HG02759 (cell line): Measurements from ENCODE around the gene NPIPB2.
"Not testable (repeated sequence)": the region's sequence is repeated elsewhere in the genome, so short reads cannot be mapped to it uniquely, and the experiment has no call there.

Experiments
- ATAC-seq: cut with Tn5 transposase; IDR thresholded peaks from one replicate; pipeline ENCODE4 v1.9.1; 2021; ENCODE audit warnings: mild to moderate bottlenecking, moderate library complexity; ENCODE audit not compliant: unreplicated experiment

The NPIPB2 gene

GRCh38 chr16:11941945-11942344 lies at the start of gene NPIPB2:
Gene NPIPB2, minus strand, starts transcription at chr16:11942045. Its CDS starts 0 bp downstream, at chr16:11942045.
- ATAC-seq: not testable (repeated sequence)

GRCh38 chr16:11990702-11991390 lies 49.0 kb upstream of the NPIPB2 start:
- ATAC-seq: peak; percentile 68

DNA sequence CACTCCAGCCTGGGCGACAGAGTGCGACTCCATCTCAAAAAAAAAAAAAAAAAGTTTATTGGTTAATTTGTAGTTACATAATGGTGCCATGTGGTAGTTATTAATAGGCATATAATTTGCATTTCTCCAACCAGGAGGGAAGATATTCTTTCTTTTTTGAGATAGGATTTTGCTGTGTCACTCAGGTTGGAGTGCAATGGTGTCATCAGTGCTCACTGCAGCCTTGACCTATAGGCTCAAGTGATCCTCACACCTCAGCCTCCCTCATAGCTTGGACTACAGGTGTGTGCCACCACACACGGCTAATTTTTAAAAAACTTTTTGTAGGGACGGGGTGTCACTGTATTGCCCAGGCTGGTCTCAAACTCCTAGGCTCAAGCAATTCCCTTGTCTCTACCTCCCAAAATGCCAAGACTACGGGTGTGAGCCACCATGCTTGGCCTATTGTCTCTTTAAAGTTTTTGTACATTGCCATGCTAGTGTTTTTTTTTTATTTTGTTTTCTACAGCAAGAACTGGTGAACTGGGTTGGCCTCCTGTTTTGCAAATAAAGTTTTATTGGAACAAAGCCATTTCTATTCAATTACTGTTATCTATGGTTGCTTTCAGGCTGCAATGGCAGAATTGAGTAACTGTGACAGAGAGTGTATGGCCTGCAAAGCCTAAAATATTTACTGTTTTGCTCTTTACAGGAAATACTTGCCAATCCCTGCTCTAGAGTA lies 46.6 kb upstream of the NPIPB2 start:
- ATAC-seq: no peak

- ATAC-seq: no peak
These were observed 44.7 kb upstream of the NPIPB2 start for GRCh38 chr16:11986521-11987057.

DNA sequence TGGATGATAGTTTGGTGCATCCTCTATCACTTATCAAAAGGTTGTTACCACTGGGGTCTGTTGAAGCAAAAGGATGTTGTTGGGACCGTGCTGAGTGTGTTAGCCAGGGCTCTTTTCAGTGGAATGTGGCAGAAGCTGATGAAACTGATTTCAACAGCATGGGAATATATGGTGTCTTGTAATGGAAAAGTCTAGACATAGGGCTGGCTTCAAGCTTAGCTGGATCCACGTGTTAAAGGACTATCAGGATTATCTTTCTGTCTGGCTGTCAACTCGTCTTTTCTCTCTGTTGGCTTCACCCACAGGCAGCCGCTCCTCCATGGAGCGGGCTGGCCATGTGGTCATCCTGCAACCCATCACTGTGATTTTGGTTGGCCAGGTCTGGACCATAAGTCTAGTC lies 43.4 kb upstream of the NPIPB2 start:
- no peak for ATAC-seq

DNA sequence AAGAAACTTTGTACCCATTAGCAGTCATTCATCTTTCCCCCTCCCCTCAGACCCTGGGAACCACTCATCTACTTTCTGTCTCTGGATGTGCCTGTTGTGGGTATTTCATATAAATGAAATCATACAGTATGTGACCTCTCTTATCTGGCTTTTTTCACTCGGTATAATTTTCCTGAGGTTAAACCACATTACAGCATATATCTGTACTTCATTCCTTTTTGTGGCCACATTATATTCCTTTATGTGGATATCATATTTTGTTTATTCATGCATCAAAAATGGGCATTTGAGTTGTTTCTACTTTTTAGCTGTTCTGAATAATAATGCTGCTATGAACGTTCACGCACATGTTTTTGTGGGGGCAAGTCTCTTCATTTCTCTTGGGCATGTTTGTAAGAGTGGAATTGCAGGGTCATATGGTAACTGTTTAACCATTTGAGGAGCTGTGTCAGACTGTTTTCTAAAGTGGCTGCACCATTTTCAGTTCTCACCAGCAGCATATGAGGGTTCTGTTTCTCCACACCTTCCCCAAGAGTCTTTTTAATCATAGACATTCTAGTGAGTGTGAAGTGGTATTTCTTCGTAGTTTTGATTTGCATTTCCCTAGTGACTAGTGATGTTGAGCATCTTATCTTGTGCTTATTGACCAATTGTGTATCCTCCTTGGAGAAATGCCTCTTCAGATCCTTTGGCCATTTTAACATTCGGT lies 38.4 kb upstream of the NPIPB2 start:
- no peak for ATAC-seq

- no peak for ATAC-seq
These were observed 37.3 kb upstream of the NPIPB2 start for GRCh38 chr16:11979013-11979672.

DNA sequence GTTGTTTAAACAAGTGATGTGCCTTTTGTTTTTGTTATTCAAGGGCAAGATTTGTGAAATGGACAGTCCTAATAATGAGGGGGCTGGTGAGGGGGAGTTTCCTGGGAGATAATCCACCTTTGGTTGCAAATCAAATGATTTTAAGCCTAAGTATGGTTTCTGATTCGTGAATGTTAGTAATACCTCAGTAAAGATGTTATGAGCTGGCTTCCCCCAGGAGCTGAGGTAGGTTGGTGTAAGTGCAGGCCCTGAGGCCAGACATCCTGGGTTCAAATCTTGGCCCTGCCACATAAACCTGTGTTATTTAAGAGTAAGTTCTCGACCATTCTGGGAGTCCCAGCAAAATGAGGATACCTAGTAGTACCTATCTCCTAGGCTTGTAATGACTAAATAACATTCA lies 36.2 kb upstream of the NPIPB2 start:
- no peak for ATAC-seq

GRCh38 chr16:11977376-11978041 lies 35.7 kb upstream of the NPIPB2 start:
- ATAC-seq: no peak

DNA sequence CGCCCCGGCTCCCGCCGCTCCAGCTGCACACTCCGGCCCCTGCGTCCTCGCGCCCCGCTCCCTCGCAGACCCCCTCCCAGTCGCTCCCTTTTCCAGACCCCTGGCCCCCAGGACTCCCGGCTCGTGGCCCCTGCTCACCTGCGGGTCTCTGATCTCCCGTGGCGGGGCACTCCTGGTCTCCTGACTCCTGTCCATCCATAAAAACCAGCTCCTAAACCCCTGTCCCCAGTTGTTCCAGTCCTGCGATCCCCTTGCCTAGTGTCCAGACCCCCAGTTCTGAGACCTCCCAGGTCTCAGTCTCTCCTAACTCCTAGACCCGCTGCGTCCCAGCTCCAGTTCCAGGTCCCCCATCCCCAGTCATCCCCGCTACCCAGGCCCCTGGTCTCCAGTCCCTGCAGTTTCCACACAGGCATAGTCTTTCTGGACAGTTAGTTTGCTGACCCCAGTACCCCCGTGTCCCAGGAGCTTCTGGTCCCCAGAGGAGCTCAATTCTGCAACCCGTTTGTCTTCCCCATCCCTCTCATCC lies 35.1 kb upstream of the NPIPB2 start:
- peak; percentile 9 for ATAC-seq

- no peak for ATAC-seq
These were observed 31.2 kb upstream of the NPIPB2 start for GRCh38 chr16:11973070-11973469.

DNA sequence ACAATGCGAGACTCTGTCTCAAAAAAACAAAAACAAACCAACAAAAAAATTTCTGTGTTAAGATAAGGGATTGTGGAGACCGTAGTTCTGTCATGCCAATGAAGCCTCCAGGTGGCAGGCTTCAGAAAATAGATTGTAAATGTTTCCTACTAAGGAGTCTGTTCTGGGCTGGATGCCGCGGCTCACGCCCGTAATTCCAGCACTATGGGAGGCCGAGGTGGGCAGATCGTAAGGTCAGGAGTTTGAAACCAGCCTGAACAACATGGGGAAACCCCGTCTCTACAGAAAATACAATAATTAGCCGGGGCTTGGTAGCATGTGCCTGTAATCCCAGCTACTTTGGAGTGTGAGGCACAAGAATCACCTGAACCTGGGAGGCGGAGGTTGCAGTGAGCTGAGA lies 30.3 kb upstream of the NPIPB2 start:
- ATAC-seq: no peak

DNA sequence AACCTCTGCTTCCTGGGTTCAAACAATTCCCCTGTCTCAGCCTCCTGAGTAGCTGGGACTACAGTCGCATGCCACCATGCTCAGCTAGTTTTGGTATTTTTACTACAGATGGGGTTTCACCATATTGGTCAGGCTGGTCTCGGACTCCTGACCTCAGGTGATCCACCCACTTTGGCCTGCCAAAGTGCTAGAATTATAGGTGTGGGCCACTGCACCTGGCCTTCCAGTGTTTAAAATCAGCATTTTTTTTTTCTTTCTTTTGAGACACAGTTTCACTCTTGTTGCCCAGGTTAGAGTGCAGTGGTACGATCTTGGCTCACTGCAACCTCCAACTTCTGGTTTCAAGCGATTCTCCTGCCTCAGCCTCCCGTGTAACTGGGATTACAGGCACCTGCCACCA lies 28.4 kb upstream of the NPIPB2 start:
- peak; percentile 41 for ATAC-seq

DNA sequence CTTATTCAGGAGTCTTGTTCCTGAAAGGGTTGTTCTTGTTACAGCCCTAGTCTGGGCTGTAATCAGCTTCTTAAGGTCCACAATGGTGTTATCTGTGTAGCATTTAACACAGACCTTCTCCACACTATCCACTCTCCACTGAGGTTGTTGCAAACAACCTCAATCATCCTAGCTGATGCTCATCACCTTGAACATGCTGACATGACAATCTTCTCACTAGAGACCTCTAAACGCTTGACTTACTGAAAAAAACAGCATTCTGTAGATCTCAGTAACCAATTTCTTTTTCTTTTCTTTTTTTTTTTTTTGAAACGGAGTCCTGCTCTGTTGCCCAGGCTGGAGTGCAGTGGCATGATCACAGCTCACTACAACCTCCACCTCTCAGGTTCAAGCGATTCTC lies 26.7 kb upstream of the NPIPB2 start:
- ATAC-seq: no peak

GRCh38 chr16:11967195-11967911 lies 25.5 kb upstream of the NPIPB2 start:
- no peak for ATAC-seq

GRCh38 chr16:11966173-11966572 lies 24.3 kb upstream of the NPIPB2 start:
- ATAC-seq: no peak

DNA sequence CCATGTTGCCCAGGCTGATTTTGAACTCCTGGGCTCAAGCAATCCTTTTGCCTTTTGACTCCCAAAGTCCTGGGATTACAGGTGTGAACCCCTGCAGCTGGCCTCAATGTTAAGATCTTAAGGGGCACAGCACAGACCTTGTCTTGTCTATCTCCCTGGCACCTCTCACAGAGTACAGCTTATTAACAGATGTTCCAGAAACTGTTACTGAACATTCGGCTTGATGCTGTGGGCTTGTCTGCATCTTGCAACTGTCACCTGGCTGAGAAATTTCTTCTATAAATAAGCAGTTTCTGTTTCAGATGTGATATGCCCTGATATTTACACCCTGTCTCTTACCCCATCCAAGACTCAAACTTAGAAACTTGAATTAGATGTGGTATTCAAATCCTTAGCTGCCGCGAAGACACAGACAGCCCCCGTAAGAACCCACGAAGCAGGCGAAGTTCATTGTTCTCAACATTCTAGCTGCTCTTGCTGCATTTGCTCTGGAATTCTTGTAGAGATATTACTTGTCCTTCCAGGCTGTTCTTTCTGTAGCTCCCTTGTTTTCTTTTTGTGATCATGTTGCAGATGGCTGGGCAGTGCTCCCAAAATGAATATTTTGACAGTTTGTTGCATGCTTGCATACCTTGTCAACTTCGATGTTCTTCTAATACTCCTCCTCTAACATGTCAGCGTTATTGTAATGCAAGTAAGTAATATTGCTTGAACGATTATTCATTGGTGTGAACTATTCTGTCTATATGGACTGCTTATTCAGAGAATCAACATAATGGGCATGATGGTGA lies 23.1 kb upstream of the NPIPB2 start, which contains the start of gene TNFRSF17:
TNFRSF17 (plus strand) TSS at position 450 of the 791 bp plus-strand sequence; CDS start at position 565, 115 bp downstream.
- ATAC-seq: peak; percentile 76

GRCh38 chr16:11963706-11964105 lies 21.9 kb upstream of the NPIPB2 start:
- no peak for ATAC-seq

GRCh38 chr16:11962978-11963377 lies 21.1 kb upstream of the NPIPB2 start:
- ATAC-seq: not testable (repeated sequence)
